T-cell (primary cell): ENCODE measurements around the gene CERS1. TPM values are rescaled to one million over a fixed set of nuclear protein-coding genes. Genes with fewer than 3 reads are reported as not detected.
"Not testable (repeated sequence)": the region's sequence is repeated elsewhere in the genome, so short reads cannot be mapped to it uniquely, and the experiment has no call there.

Experiments
- ATAC-seq, 4 experiments: fragments of 200-7000 bp in 3 of 4; fragments of 150-1000 bp in 1 of 4; cut with Tn5 transposase; replicated peaks in 1 of 4; 1 replicate in 3 of 4; 2 replicates in 1 of 4; pipeline ENCODE4 v1.10.0; 2021; ENCODE audit warnings: moderate library complexity in 3 of 4, mild to moderate bottlenecking in 2 of 4, moderate number of reproducible peaks in 1 of 4
- CTCF ChIA-PET, 2 donors: fragments of 300-600 bp; sonication (Branson Sonifier 250); formaldehyde crosslinking; loops; one replicate each; lab custom pipeline; 2022; ENCODE audit warnings: antibody characterized with exemption in 2 of 2; lab: Charles Lee
- POLR2A ChIA-PET, 2 donors: fragments of 300-600 bp; sonication (Branson Sonifier 250); formaldehyde crosslinking; loops; one replicate each; lab custom pipeline; 2022; ENCODE audit warnings: antibody characterized with exemption in 2 of 2; lab: Charles Lee
- DNase-seq, 35 experiments: peaks; one replicate each; pipeline versions ENCODE4 v3.0.0 to v3.0.0-alpha.2; 2013 to 2023
- H3K27ac ChIP-seq: one replicate; pipeline ENCODE4 v1.5.1; 2013; ENCODE audit warnings: low read length
- H3K27me3 ChIP-seq, 2 experiments: replicated peaks in 1 of 2; 1 replicate in 1 of 2; 2 replicates in 1 of 2; pipeline versions ENCODE4 v1.6.1 to v1.7.0; 2013; ENCODE audit warnings: low read length in 1 of 2, mixed read lengths in 1 of 2; ENCODE audit not compliant: control insufficient read depth in 2 of 2, insufficient read depth in 2 of 2; ENCODE audit errors: extremely low read depth in 1 of 2
- H3K36me3 ChIP-seq, 2 donors: 1 replicate in 1 of 2; 2 replicates in 1 of 2; pipeline versions ENCODE4 v1.6.1 to v1.7.0; 2013; ENCODE audit warnings: low read length in 1 of 2; ENCODE audit not compliant: control insufficient read depth in 2 of 2, insufficient read depth in 1 of 2; ENCODE audit errors: extremely low read depth in 1 of 2
- H3K4me1 ChIP-seq, 2 experiments: 1 replicate in 1 of 2; 2 replicates in 1 of 2; pipeline versions ENCODE4 v1.6.1 to v1.7.0; 2013; ENCODE audit warnings: low read length in 2 of 2, mixed read lengths in 1 of 2; ENCODE audit not compliant: insufficient read depth in 2 of 2, control insufficient read depth in 1 of 2; ENCODE audit errors: extremely low read depth in 1 of 2
- H3K4me3 ChIP-seq, 2 donors: 1 replicate in 1 of 2; 2 replicates in 1 of 2; pipeline versions ENCODE4 v1.5.1 to v1.7.0; 2013; ENCODE audit warnings: mild to moderate bottlenecking in 2 of 2, low read length in 1 of 2, moderate library complexity in 1 of 2; ENCODE audit not compliant: control insufficient read depth in 1 of 2; ENCODE audit errors: extremely low read depth in 1 of 2
- H3K9me3 ChIP-seq: 2 replicates; pipeline ENCODE4 v1.7.0; 2013
- H3K27ac Mint-ChIP-seq, 2 donors: one replicate each; pipeline ENCODE4 v1.8.0; 2020 to 2021; ENCODE audit warnings: mild to moderate bottlenecking in 2 of 2, mixed read lengths in 2 of 2
- H3K27me3 Mint-ChIP-seq, 2 donors: one replicate each; pipeline ENCODE4 v1.8.0; 2021 to 2022; ENCODE audit warnings: mixed read lengths in 2 of 2
- H3K36me3 Mint-ChIP-seq: one replicate; pipeline ENCODE4 v1.8.0; 2021; ENCODE audit warnings: mixed read lengths
- H3K4me1 Mint-ChIP-seq, 3 donors: one replicate each; pipeline ENCODE4 v1.8.0; 2020 to 2022; ENCODE audit warnings: mixed read lengths in 3 of 3, mild to moderate bottlenecking in 1 of 3
- H3K4me3 Mint-ChIP-seq, 3 donors: one replicate each; pipeline ENCODE4 v1.8.0; 2020 to 2022; ENCODE audit warnings: mild to moderate bottlenecking in 3 of 3, mixed read lengths in 3 of 3, moderate library complexity in 3 of 3
- H3K9me3 Mint-ChIP-seq, 3 donors: one replicate each; pipeline ENCODE4 v1.8.0; 2020 to 2022; ENCODE audit warnings: mixed read lengths in 3 of 3
- WGBS: methylation state at CpG from one replicate; pipeline ENCODE4 v1.1.5; 2013; ENCODE audit warnings: missing lambda C conversion rate; ENCODE audit not compliant: insufficient coverage; 5-methylcytosine and 5-hydroxymethylcytosine counted together
- total RNA-seq, 35 experiments: library from RNA in 6 of 35; stranded (reverse) in 6 of 35; fragments of 120-200 nt in 1 of 35; gene quantifications; one replicate each; pipeline versions ENCODE4 v1.2.1 to v1.2.4 and lab custom pipeline; 2013 to 2026

The CERS1 gene
- total RNA-seq, 5 donors from 2014 or later (not counting 1 experiment from before 2014, with no cell fraction given): 0.20 TPM; not detected in 3

GRCh38 chr19:18919900-18920214, 23.9 kb upstream of the CERS1 start:
- Mint-ChIP-seq H3K36me3 (peaks cover 19% of the 10 kb centered on the region), H3K27ac (peak overlapping the region; percentile 92 to 93), H3K4me3 (peak overlapping the region; percentile 90 to 94 (median 93)), H3K9me3 (no peaks in the 10 kb centered on the region), H3K27me3 (no peaks in the 10 kb centered on the region), H3K4me1 (peaks cover 47 to 51% (median 49%) of the 10 kb centered on the region in 3 donors)
- ChIA-PET POLR2A (interaction anchor here (0.7 to 1.4 kb wide), 4 partner anchors 11 to 902 kb away, joined by 3 read pairs; partner anchors contain the start of genes ELL (in 1 of the 2) and ZNF506 (in 1 of the 2)), CTCF (interaction anchor here in 1 of 2 donors (0.5 to 0.9 kb wide), 2 partner anchors 347 to 711 kb away, joined by 3 read pairs; no protein-coding TSS in a partner anchor)
- no peak for DNase-seq
- H3K4me3 ChIP-seq: peak overlapping the region; percentile 75 to 98
- no peaks in the 10 kb centered on the region for H3K27me3 ChIP-seq
- H3K36me3 ChIP-seq: peaks cover 22 to 41% of the 10 kb centered on the region in 2 donors
- peak overlapping the region; percentile 22 for H3K27ac ChIP-seq
- no peaks in the 10 kb centered on the region for H3K9me3 ChIP-seq
- peaks cover 13 to 49% of the 10 kb centered on the region in 2 experiments for H3K4me1 ChIP-seq
- WGBS: 0% methylated on average over 1 of the region's 15 CpGs
- no peak for ATAC-seq

DNA sequence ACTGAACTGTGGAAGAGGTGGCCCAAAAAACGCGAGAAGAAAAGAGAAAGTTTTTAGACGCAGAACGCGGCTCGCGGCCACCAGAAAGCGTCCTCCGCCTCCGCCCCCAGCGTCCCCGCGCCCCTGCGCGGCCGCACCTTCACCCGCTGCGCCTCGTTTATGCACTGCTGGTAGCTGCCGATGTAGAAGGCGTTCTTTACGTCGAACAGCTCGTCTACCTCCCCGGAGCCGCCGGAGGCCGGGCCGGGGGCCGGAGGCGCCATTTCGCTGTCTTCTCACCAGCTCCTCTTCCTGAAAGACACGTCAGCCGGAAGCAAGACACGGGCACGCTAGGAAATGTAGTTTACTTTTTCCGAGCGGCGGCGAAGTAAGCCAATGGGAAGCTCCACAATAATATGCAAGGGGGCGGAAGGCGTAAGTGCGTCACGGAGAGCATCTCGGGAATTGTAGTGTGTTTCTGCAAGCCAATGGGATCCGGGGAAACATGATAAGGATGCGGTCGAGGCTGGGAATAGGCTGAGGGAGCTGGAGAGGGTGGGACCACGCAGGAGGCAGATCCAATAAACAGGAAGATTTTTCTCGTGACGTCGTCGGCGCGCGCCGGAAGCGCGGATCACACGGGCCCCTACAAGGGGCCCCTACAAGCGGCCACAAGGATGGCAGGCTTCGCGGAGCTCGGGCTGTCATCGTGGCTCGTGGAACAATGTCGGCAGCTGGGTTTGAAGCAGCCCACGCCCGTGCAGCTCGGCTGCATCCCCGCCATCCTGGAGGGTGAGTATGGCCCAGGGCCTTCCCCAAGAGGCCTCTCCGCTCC, 23.3 kb upstream of the CERS1 start, which contains the start of the genes COPE and DDX49:
COPE (minus strand) TSS at position 302 of the 814 bp plus-strand sequence; CDS start at position 263, 39 bp downstream.
DDX49 (plus strand) TSS at position 630 of the 814 bp plus-strand sequence; CDS start at position 657, 27 bp downstream.
- Histone ChIP-seq H3K9me3 (no peaks in the 10 kb centered on the region), H3K27ac (peak within 1 kb of the TSS; percentile 74), H3K36me3 (peaks cover 17 to 39% of the 10 kb centered on the region in 2 donors), H3K4me1 (peaks cover 13 to 53% of the 10 kb centered on the region in 2 experiments), H3K27me3 (no peaks in the 10 kb centered on the region), H3K4me3 (peak within 1 kb of the TSS; percentile 75 to 98)
- H3K4me3 Mint-ChIP-seq: peak within 1 kb of the TSS; percentile 90 to 94 (median 93)
- no peaks in the 10 kb centered on the region for H3K27me3 Mint-ChIP-seq
- peak within 1 kb of the TSS; percentile 92 to 93 for H3K27ac Mint-ChIP-seq
- peaks cover 16% of the 10 kb centered on the region for H3K36me3 Mint-ChIP-seq
- peak; percentile 94 to 97 (median 97) for ATAC-seq
- no peaks in the 10 kb centered on the region for H3K9me3 Mint-ChIP-seq
- peaks cover 47 to 51% (median 49%) of the 10 kb centered on the region in 3 donors for H3K4me1 Mint-ChIP-seq
- under 1% methylated on average over 71 of the region's 72 CpGs for WGBS
- ChIA-PET POLR2A (interaction anchor here (0.6 to 1.4 kb wide), 5 partner anchors 10 to 902 kb away, joined by 3 read pairs; partner anchors contain the start of genes ELL (in 1 of the 2) and ZNF506 (in 1 of the 2)), CTCF (interaction anchor here (0.5 to 0.9 kb wide), 4 partner anchors 347 to 860 kb away, joined by 3 to 4 read pairs (median 3); no protein-coding TSS in a partner anchor)
- DNase-seq: peak; percentile 95 to 99 (median 98)

GRCh38 chr19:18917593-18917992, 21.6 kb upstream of the CERS1 start:
- POLR2A ChIA-PET, H3K27me3 ChIP-seq, H3K9me3 Mint-ChIP-seq, H3K27ac ChIP-seq, CTCF ChIA-PET, H3K9me3 ChIP-seq, DNase-seq, ATAC-seq, H3K27me3 Mint-ChIP-seq, H3K4me3 ChIP-seq: not testable (repeated sequence)
- peaks cover 15% of the 10 kb centered on the region for H3K36me3 Mint-ChIP-seq
- WGBS: no CpG with 5 or more reads among the region's 9 CpGs
- H3K27ac Mint-ChIP-seq: peak overlapping the region in 1 of 2 donors; percentile 32
- H3K4me3 Mint-ChIP-seq: peak overlapping the region; percentile 67 to 93 (median 90)
- peaks cover 55 to 60% (median 60%) of the 10 kb centered on the region in 3 donors for H3K4me1 Mint-ChIP-seq
- H3K36me3 ChIP-seq: peaks cover 25 to 39% of the 10 kb centered on the region in 2 donors
- peaks cover 13 to 65% of the 10 kb centered on the region in 2 experiments for H3K4me1 ChIP-seq

GRCh38 chr19:18915639-18916038, 19.7 kb upstream of the CERS1 start:
- Mint-ChIP-seq H3K36me3 (peaks cover 10% of the 10 kb centered on the region), H3K9me3 (no peaks in the 10 kb centered on the region), H3K27me3 (no peaks in the 10 kb centered on the region), H3K27ac (no peak overlapping the region), H3K4me1 (peaks cover 51 to 57% (median 53%) of the 10 kb centered on the region in 3 donors), H3K4me3 (peak overlapping the region in 1 of 3 donors; percentile 16)
- Histone ChIP-seq H3K4me3 (no peak overlapping the region), H3K36me3 (peaks cover 16 to 38% of the 10 kb centered on the region in 2 donors), H3K27me3 (no peaks in the 10 kb centered on the region), H3K27ac (no peak overlapping the region), H3K4me1 (peaks cover 13 to 62% of the 10 kb centered on the region in 2 experiments), H3K9me3 (no peaks in the 10 kb centered on the region)
- POLR2A ChIA-PET: no interaction called here
- CTCF ChIA-PET: interaction anchor here in 1 of 2 donors (0.6 kb wide), 1 partner anchor 317 kb away, joined by 3 read pairs; no protein-coding TSS in a partner anchor
- ATAC-seq (no peak), DNase-seq (peak in 8 of 35 experiments; percentile 16 to 46 (median 22))
- 78% methylated on average over 5 of the region's 5 CpGs for WGBS

- Histone ChIP-seq H3K9me3 (no peaks in the 10 kb centered on the region), H3K27ac (no peak overlapping the region), H3K4me3 (no peak overlapping the region), H3K4me1 (peaks cover 3 to 49% of the 10 kb centered on the region in 2 experiments), H3K27me3 (no peaks in the 10 kb centered on the region), H3K36me3 (peaks cover 16 to 53% of the 10 kb centered on the region in 2 donors)
- Mint-ChIP-seq H3K27me3 (no peaks in the 10 kb centered on the region), H3K4me3 (no peak overlapping the region), H3K36me3 (peaks cover 14% of the 10 kb centered on the region), H3K9me3 (no peaks in the 10 kb centered on the region), H3K4me1 (peaks cover 34 to 42% (median 39%) of the 10 kb centered on the region in 3 donors), H3K27ac (no peak overlapping the region)
- DNase-seq (no peak), ATAC-seq (no peak)
- 84% methylated on average over 2 of the region's 5 CpGs for WGBS
- ChIA-PET POLR2A (no interaction called here), CTCF (interaction anchor here in 1 of 2 donors (0.6 kb wide), 1 partner anchor 82 kb away, joined by 3 read pairs; no protein-coding TSS in a partner anchor)
Measured at GRCh38 chr19:18913466-18913865, 17.5 kb upstream of the CERS1 start.

GRCh38 chr19:18912933-18913332, 17.0 kb upstream of the CERS1 start:
- H3K36me3 Mint-ChIP-seq: peaks cover 14% of the 10 kb centered on the region
- peaks cover 16 to 55% of the 10 kb centered on the region in 2 donors for H3K36me3 ChIP-seq
- no peak overlapping the region for H3K27ac ChIP-seq

More at GRCh38 chr19:18912933-18913332, 17.0 kb upstream of the CERS1 start:
- Histone ChIP-seq H3K4me3 (no peak overlapping the region), H3K27me3 (no peaks in the 10 kb centered on the region), H3K4me1 (peaks cover 0 to 43% of the 10 kb centered on the region in 2 experiments), H3K9me3 (no peaks in the 10 kb centered on the region)
- WGBS: 96% methylated on average over 14 of the region's 14 CpGs
- Mint-ChIP-seq H3K27ac (no peak overlapping the region), H3K9me3 (no peaks in the 10 kb centered on the region), H3K4me1 (peaks cover 30 to 37% (median 35%) of the 10 kb centered on the region in 3 donors), H3K27me3 (no peaks in the 10 kb centered on the region), H3K4me3 (no peak overlapping the region)
- ATAC-seq (peak in 1 of 4 experiments; percentile 15), DNase-seq (no peak)
- CTCF ChIA-PET: interaction anchor here in 1 of 2 donors (0.6 kb wide), 1 partner anchor 82 kb away, joined by 3 read pairs; no protein-coding TSS in a partner anchor
- POLR2A ChIA-PET: interaction anchor here in 1 of 2 donors (0.7 kb wide), 1 partner anchor 1161 kb away, joined by 4 read pairs; the partner anchor contains the start of gene FCHO1
